Endometrial microvascular endothelial cells (primary cell): ENCODE data around the gene NBEAL2. TPM values are rescaled to one million over a fixed set of nuclear protein-coding genes. Genes with fewer than 3 reads are reported as not detected.
"Not testable (repeated sequence)": the region's sequence is repeated elsewhere in the genome, so short reads cannot be mapped to it uniquely, and the experiment has no call there.

Source experiments
- in situ Hi-C: cut with HindIII; loops from 2 replicates; pipeline ENCODE4 v1.10.0; 2017; ENCODE audit warnings: low sequenced_read_pairs, low pct_unique_long_range_greater_than_20kb; ENCODE audit errors: inconsistent ontology term
- total RNA-seq: library from RNA; depleted of rRNA; stranded (reverse); fragments of >200 nt; gene quantifications from one replicate; pipeline ENCODE4 v1.2.3, GENCODE V29; 2015; ENCODE audit errors: inconsistent ontology term

NBEAL2 gene
- total RNA-seq, 1 donor from 2014 or later, result 39.9 TPM

DNA sequence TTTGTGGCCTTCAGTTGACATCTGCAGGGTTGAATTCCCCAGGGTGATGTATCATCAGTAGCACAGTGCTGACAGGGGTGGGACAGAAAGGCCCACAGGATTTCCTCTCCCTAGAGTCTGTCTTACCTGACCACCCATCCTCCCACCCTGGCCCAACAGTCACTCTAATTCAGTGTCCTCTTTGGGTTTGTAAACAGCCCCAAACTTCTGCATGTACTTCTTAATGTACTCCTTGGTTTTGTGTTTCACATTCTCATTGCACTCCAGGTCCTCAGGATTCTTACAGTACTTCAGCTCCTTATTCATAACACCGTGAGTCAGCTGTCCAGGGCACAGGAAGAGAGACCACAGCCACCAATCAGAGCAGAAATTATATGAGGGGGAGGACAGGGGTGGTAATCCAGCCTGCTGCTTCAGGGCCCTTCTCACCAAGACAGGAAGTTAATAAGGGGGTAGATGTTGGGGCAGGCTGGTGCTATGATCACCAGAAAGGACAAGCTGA, 37.5 kb downstream of the NBEAL2 start:
- in situ Hi-C loops, result no loop called here

DNA sequence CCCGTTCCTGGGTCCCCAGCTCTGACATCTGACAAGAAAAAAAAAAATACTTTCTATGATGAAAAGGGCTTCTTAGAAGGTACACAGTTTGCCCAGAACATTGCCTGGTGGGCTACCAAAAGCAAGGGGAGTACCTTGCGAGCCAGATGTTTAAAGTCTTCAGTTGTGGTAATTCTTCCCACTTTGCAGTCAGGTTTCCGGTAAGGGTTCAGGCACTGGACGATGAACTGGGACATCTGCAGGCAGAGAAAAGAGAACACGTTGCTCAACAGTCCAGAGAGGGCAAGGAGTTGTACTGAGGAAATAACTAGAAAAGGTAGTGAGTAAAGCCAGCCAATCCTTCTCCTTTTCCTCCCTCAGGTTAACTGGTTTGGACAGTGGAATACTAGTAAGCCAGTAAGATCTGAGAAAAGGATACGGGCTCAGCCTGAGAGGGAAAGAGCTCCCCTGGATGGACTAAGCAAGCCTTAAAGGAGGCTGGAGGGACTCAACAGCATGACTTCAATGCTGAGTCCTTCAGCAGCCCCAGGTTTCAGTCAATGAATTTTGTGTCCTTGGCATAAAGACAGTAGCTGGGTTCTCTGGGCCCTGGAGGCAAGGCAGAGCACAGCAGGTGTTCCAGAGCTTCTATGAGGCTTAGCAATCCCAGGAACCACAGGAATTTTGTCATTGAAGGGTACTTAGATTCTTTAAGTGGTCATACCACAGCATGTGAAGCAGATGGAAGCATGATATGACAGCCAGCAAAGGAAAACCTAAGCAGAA, 38.2 kb downstream of the NBEAL2 start:
- in situ Hi-C loops, result no loop called here

DNA sequence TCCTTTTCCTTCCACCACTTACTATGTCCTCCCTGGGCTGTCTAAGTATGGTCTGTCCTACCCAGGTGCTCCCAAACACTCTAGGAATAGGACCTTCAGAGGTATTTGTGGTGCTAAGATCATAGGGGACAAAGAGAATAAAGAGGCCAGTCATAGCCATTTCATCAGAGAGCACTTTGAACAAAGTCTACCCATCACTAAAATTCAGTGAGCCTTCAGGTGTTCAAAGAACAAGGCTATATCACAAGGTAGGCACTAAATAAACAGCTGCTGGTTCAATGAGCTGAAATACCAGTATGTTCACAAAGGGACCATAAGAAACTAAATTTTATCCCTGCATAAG, 38.8 kb downstream of the NBEAL2 start:
- in situ Hi-C loops, result no loop called here

GRCh38 chr3:47019201-47019600, 39.7 kb downstream of the NBEAL2 start:
- in situ Hi-C loops, result no loop called here

DNA sequence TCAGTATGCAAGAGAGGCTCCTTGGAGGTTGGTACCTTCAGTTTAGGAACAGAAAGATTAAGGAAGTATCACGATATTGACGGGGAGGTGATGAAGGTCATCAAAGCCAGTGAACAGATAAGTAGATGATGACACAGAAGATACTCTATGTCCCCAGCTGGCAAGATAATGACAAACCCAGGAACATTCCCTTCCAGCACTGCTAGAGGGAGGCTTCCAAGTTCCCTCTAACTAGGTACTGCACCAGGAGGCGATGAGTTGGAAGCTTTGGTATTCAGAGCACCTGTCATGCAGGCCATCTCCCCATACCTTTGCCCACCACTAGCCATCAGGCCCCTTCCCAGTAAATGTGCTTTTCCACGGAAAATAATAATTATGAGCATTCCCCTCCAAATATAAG, 40.8 kb downstream of the NBEAL2 start:
- in situ Hi-C loops, result no loop called here

DNA sequence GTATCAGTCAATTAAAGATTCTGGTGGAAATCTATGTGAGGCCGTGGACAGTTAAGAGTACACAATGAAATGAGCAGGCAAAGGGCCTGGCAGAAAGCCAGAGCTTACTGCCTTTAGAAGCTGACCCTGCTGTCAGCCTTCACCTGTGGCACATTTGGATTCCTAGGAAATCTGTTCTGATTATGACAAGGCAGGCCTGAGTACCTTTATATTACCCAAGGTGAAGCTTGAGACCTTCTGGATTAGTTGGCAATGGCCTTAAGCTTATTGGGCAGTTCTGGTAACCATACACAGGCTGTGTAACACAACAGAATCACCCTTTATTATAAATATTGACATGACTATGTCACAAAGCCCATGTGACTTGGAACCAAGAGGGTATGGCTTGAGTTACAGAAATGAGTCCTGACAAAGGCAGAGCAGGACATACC, 43.2 kb downstream of the NBEAL2 start:
- in situ Hi-C loops, result no loop called here

DNA sequence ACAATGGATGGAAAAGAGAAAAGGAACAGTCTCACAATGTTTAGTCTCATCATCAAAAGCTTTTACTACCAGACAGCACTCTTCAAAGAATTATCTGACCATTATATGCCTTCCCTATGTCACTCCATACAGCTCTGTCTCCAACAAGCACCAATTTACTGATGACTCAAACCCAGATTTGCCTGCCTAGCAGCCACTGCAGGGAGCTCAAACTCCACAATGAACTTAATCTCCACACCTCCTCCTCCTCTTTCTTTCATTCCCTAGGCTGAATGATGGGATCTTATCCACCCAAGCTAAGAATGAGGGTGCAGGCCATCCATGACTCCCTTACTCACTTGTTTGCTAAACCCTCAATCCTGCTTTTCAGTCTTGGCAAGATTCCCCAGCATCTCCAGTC, 45.5 kb downstream of the NBEAL2 start:
- in situ Hi-C loops, result no loop called here

DNA sequence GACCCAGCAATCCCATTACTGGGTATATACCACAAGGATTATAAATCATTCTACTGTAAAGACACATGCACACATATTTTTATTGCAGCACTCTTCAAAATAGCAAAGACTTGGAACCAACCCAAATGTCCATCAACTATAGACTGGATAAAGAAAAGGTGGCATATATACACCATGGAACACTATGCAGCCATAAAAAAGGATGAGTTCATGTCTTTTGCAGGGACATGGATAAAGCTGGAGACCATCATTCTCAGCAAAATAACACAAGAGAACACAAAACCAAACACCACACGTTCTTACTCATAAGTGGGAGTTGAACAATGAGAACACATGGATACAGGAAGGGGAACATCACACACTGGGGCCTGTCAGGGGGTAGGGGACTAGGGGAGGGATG, 47.0 kb downstream of the NBEAL2 start:
- in situ Hi-C loops, result not testable (repeated sequence)

- in situ Hi-C loops, result no loop called here
These were observed 48.7 kb downstream of the NBEAL2 start for GRCh38 chr3:47028146-47028545.

GRCh38 chr3:47028667-47029066, 49.2 kb downstream of the NBEAL2 start:
- in situ Hi-C loops, result no loop called here

DNA sequence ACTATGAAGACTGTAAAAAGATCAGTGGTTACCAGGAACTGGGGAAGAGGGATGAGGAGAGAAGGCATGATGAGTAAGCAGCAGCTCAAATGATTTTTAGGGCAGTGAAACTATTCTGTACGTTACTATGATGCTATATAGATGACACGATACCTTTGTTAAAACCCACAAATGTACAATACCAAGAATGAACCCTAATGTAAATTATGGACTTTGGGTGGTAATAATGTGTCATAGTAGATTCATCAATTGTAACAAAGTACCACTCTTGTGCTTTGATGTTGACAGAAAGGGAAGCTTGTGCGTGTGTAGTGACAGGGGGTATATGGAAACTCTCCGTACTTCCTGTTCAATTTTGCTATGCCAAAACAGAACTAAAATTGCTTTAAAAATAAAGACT, 51.6 kb downstream of the NBEAL2 start:
- in situ Hi-C loops, result not testable (repeated sequence)

DNA sequence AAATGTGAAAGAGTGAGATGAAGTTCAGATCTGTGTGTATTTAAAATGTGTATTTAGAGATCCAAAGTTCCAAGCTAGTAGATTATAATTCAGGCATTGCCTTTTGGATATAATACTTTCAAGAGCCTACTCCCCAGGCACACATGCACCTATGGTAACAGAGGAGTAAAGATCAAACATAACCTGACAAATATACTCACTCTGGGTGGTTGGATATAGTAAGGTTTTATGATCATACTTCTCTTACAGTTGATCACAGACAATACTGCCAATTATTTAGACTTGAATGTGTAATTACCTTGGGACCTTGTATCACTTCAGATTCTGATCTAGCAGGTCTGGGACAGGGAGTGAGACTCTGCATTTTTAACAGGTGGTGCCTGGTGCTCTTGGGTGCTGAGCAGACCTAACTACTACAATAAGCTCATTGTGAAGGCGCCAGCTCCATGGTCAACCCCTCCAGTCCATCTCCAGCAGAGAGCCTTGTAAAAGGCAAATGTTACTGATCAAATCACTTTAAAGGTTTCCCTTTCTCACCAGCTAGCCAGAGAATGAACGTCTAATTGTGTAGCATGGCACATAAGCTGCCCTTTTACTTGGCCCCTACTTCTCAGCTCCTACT, 55.5 kb downstream of the NBEAL2 start:
- in situ Hi-C loops, result no loop called here

GRCh38 chr3:47035645-47036044, 56.2 kb downstream of the NBEAL2 start:
- in situ Hi-C loops, result no loop called here

GRCh38 chr3:47036145-47036544, 56.7 kb downstream of the NBEAL2 start:
- in situ Hi-C loops, result no loop called here

- in situ Hi-C loops, result not testable (repeated sequence)
These were observed 57.8 kb downstream of the NBEAL2 start for GRCh38 chr3:47037302-47037701.

- in situ Hi-C loops, result no loop called here
These were observed 61.6 kb downstream of the NBEAL2 start for GRCh38 chr3:47041114-47041513.

DNA sequence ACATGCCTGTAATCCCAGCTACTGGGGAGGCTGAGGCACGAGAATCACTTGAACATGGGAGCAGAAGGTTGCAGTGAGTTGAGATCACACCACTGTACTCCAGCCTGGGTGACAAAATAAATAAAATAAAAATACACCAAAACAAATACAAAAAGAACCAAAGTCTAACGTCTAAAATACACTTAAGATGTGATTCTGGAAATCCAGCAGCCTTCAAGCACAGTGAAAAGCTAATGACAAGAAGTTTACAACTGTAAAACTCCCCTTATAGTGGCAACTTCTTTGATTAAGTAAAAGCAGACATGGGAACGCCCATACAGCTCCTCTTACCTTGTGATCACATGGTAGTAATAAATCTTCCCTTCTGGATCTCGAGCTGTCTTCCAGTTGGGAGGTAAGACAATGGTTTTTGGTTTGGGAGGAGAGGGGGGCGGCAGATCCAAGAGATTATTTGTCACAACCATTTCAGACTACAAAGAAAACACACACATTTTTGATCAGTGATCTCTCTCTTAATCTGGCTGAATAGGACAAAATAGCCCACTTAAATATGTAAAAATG, 62.8 kb downstream of the NBEAL2 start:
- in situ Hi-C loops, result no loop called here

GRCh38 chr3:47047069-47047468, 67.6 kb downstream of the NBEAL2 start:
- in situ Hi-C loops, result no loop called here

- in situ Hi-C loops, result no loop called here
These were observed 68.2 kb downstream of the NBEAL2 start for GRCh38 chr3:47047673-47048072.

DNA sequence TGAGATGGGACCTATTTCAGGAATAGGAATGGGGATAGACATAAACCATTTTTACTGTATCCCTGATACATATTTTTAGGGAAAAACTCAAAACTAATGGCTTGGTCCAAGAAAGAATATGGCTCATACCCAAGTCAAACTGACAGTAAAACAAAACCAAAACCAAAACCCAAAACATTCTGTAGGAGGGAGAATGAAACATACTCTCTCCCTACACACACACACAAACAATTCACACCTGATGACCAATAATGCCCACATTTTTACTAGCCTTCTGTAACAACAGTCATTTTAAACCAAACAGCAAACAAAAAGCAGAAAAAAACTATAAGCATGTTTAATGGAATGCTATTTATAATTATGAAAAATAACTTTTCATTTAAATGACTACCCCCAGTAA, 74.9 kb downstream of the NBEAL2 start:
- in situ Hi-C loops, result no loop called here
